HCT116 (cell line): Measurements from ENCODE around the gene OR4D1. TPM values are rescaled to one million over a fixed set of nuclear protein-coding genes. Genes with fewer than 3 reads are reported as not detected.

ENCODE experiments used
- ATAC-seq: fragments of 200-7000 bp; cut with Tn5 transposase; 2 replicates; pipeline ENCODE4 v1.9.1; 2020; ENCODE audit warnings: mild to moderate bottlenecking, moderate library complexity
- BruUV-seq: library from RNA; stranded (reverse); fragments of 400-500 nt; replicated peaks from 2 replicates; lab custom pipeline; 2021; lab: Mats Ljungman, UMichigan
- CTCF ChIA-PET: fragments of 300-600 bp; sonication (Branson Sonifier 250); formaldehyde crosslinking; loops from one replicate; lab custom pipeline; 2021; ENCODE audit warnings: antibody characterized with exemption; lab: Charles Lee
- POLR2A ChIA-PET: fragments of 300-600, 350-600 bp; sonication (Branson Sonifier 250); formaldehyde crosslinking; loops from one replicate; lab custom pipeline; 2021; ENCODE audit warnings: antibody characterized with exemption; lab: Charles Lee
- RAD21 ChIA-PET, 2 experiments: fragments of 300-600 bp; sonication (Branson Sonifier 250); formaldehyde crosslinking; loops; one replicate each; lab custom pipeline; 2023; ENCODE audit warnings: low total read pairs in 2 of 2; ENCODE audit not compliant: uncharacterized antibody in 2 of 2, unreplicated experiment in 2 of 2, low non-redundant PET in 1 of 2; lab: Charles Lee
- DNase-seq: peaks from one replicate; pipeline ENCODE4 v3.0.0-alpha.2; 2010; ENCODE audit warnings: low read depth, low spot score
- H2AFZ ChIP-seq: fragments of 200-600 bp; shearing (Covaris generic), sonication (generic); 2 replicates; pipeline ENCODE4 v1.6.1; 2017; ENCODE audit warnings: low read depth, mixed run types, mixed read lengths, antibody characterized with exemption, low read length; ENCODE audit not compliant: poor library complexity, severe bottlenecking
- H3K27ac ChIP-seq: 2 replicates; pipeline ENCODE4 v1.5.1; 2012; ENCODE audit warnings: low read depth, low read length
- H3K27me3 ChIP-seq: fragments of 200-600 bp; sonication (generic); 2 replicates; pipeline ENCODE4 v1.6.1; 2016; ENCODE audit warnings: mixed run types, low read length, mixed read lengths; ENCODE audit not compliant: insufficient read depth
- H3K36me3 ChIP-seq, 2 experiments: fragments of 200-500 bp in 1 of 2; fragments of 200-600 bp in 1 of 2; sonication (Bioruptor generic) in 1 of 2; sonication (generic) in 1 of 2; 2 replicates each; pipeline versions ENCODE4 v1.5.1 to v1.6.1; 2014 to 2016; ENCODE audit warnings: low read length in 2 of 2, inconsistent platforms in 1 of 2, mixed read lengths in 1 of 2, mixed run types in 1 of 2; ENCODE audit not compliant: insufficient read depth in 2 of 2, control insufficient read depth in 1 of 2
- H3K4me1 ChIP-seq, 2 experiments: fragments of 200-600 bp in 1 of 2; sonication (generic) in 1 of 2; 2 replicates each; pipeline versions ENCODE4 v1.5.1 to v1.6.1; 2012 to 2017; ENCODE audit warnings: low read length in 2 of 2, inconsistent platforms in 1 of 2, mild to moderate bottlenecking in 1 of 2, mixed read lengths in 1 of 2, mixed run types in 1 of 2, moderate library complexity in 1 of 2; ENCODE audit not compliant: insufficient read depth in 2 of 2, control insufficient read depth in 1 of 2
- H3K4me2 ChIP-seq: fragments of 200-600 bp; sonication (generic); 2 replicates; pipeline ENCODE4 v1.6.1; 2017; ENCODE audit warnings: mixed run types, low read length, mixed read lengths
- H3K4me3 ChIP-seq, 2 experiments: fragments of 200-600 bp in 1 of 2; sonication (generic) in 1 of 2; replicated peaks in 1 of 2; 2 replicates each; pipeline ENCODE4 v1.5.1; 2011 to 2016; ENCODE audit warnings: low read length in 2 of 2, control low read depth in 1 of 2, low read depth in 1 of 2, mild to moderate bottlenecking in 1 of 2, mixed read lengths in 1 of 2, mixed run types in 1 of 2
- H3K79me2 ChIP-seq: fragments of 200-600 bp; sonication (generic); 2 replicates; pipeline ENCODE4 v1.6.1; 2017; ENCODE audit warnings: mild to moderate bottlenecking, mixed run types, low read length, moderate library complexity, mixed read lengths; ENCODE audit not compliant: insufficient read depth
- H3K9ac ChIP-seq: fragments of 200-600 bp; sonication (generic); 2 replicates; pipeline ENCODE4 v1.6.1; 2016; ENCODE audit warnings: low read length, mixed read lengths
- H3K9me2 ChIP-seq: fragments of 200-600 bp; sonication (generic), shearing (Covaris generic); 2 replicates; pipeline ENCODE4 v1.6.1; 2017; ENCODE audit warnings: mixed run types, mild to moderate bottlenecking, moderate library complexity; ENCODE audit not compliant: insufficient read depth
- H3K9me3 ChIP-seq, 2 experiments: fragments of 200-500 bp in 1 of 2; fragments of 200-600 bp in 1 of 2; sonication (Bioruptor generic) in 1 of 2; sonication (generic) in 1 of 2; 2 replicates each; pipeline ENCODE4 v1.6.1; 2014 to 2017; ENCODE audit warnings: low read length in 2 of 2, mixed read lengths in 2 of 2, inconsistent platforms in 1 of 2, low read depth in 1 of 2, mild to moderate bottlenecking in 1 of 2, mixed run types in 1 of 2, moderate library complexity in 1 of 2; ENCODE audit not compliant: control insufficient read depth in 1 of 2, insufficient read depth in 1 of 2
- H4K20me1 ChIP-seq: fragments of 200-600 bp; sonication (generic), shearing (Covaris generic); 2 replicates; pipeline ENCODE4 v1.6.1; 2017; ENCODE audit warnings: mixed run types, mild to moderate bottlenecking, moderate library complexity; ENCODE audit not compliant: insufficient read depth
- CTCF ChIP-seq, 3 experiments: fragments of 200-600 bp in 1 of 3; sonication (generic) in 1 of 3; IDR thresholded peaks in 2 of 3; conservative IDR thresholded peaks in 1 of 3; 2 replicates each; pipeline ENCODE4 v1.5.1; 2012 to 2017; ENCODE audit warnings: low read depth in 2 of 3, low read length in 2 of 3, antibody characterized with exemption in 1 of 3, borderline replicate concordance in 1 of 3, control low read depth in 1 of 3, mild to moderate bottlenecking in 1 of 3, mixed read lengths in 1 of 3, mixed run types in 1 of 3, moderate library complexity in 1 of 3; ENCODE audit not compliant: insufficient read depth in 1 of 3
- ELF1 ChIP-seq: IDR thresholded peaks from 2 replicates; pipeline ENCODE4 v1.6.1; 2012; ENCODE audit warnings: low read depth, borderline replicate concordance
- EZH2 ChIP-seq: fragments of 200-600 bp; sonication (generic); IDR thresholded peaks from 2 replicates; pipeline ENCODE4 v1.6.1; 2017; ENCODE audit warnings: antibody characterized with exemption, mixed run types
- EZH2phosphoT487 ChIP-seq: fragments of 200-600 bp; IDR thresholded peaks from 2 replicates; pipeline ENCODE4 v1.6.1; 2018; ENCODE audit warnings: antibody characterized with exemption, borderline replicate concordance
- JUND ChIP-seq: IDR thresholded peaks from 2 replicates; pipeline ENCODE4 v1.6.1; 2012
- MAX ChIP-seq: IDR thresholded peaks from 2 replicates; pipeline ENCODE4 v1.6.1; 2012
- POLR2A ChIP-seq: IDR thresholded peaks from 2 replicates; pipeline ENCODE4 v1.7.0; 2011; ENCODE audit warnings: borderline replicate concordance; ENCODE audit not compliant: insufficient read depth, insufficient read length; ENCODE audit errors: extremely low read depth
- POLR2AphosphoS5 ChIP-seq: IDR thresholded peaks from 2 replicates; pipeline ENCODE4 v1.6.1; 2011; ENCODE audit warnings: mild to moderate bottlenecking, low read depth, low read length, moderate library complexity
- RAD21 ChIP-seq: IDR thresholded peaks from 2 replicates; pipeline ENCODE4 v1.6.1; 2012; ENCODE audit warnings: low read depth, mild to moderate bottlenecking
- REST ChIP-seq: IDR thresholded peaks from 2 replicates; pipeline ENCODE4 v1.6.1; 2012; ENCODE audit warnings: low read depth
- SIN3A ChIP-seq: IDR thresholded peaks from 2 replicates; pipeline ENCODE4 v1.6.1; 2012; ENCODE audit warnings: low read depth
- SP1 ChIP-seq: IDR thresholded peaks from 2 replicates; pipeline ENCODE4 v1.6.1; 2012; ENCODE audit warnings: low read depth
- SRF ChIP-seq: IDR thresholded peaks from 2 replicates; pipeline ENCODE4 v1.6.1; 2012; ENCODE audit warnings: low read depth
- TCF7L2 ChIP-seq: IDR thresholded peaks from 2 replicates; pipeline ENCODE4 v1.7.0; 2011; ENCODE audit warnings: borderline replicate concordance, inconsistent platforms; ENCODE audit not compliant: insufficient read depth, insufficient read length; ENCODE audit errors: extremely low read depth
- ZFX ChIP-seq: fragments of 450-650 bp; IDR thresholded peaks from 2 replicates; pipeline ENCODE4 v1.6.1; 2017
- ZNF274 ChIP-seq: fragments of 200-500 bp; sonication (Bioruptor generic); IDR thresholded peaks from 2 replicates; pipeline ENCODE4 v1.6.1; 2014; ENCODE audit warnings: mild to moderate bottlenecking, low read depth, low read length, inconsistent platforms
- intact Hi-C: fragments of 100-400 bp; cut with micrococcal nuclease; formaldehyde crosslinking; loops from 2 replicates; pipeline ENCODE4 v1.10.0; 2022
- total RNA-seq: library from RNA; stranded (reverse); gene quantifications from one replicate; pipeline ENCODE4 v1.2.1, GENCODE V29; 2021; ENCODE audit not compliant: unreplicated experiment

OR4D1 gene
- total RNA-seq, 1 experiment from 2014 or later: not detected

GRCh38 chr17:58156839-58157803 lies 8.9 kb downstream of the OR4D1 start (continued):
- no peak for TF ChIP-seq RAD21
- TF ChIP-seq SRF: no peak
- no peak for TF ChIP-seq JUND
- no peak for TF ChIP-seq EZH2
- no peak for TF ChIP-seq POLR2AphosphoS5
- TF ChIP-seq TCF7L2: no peak
- no peak for TF ChIP-seq SP1
- TF ChIP-seq CTCF (IDR thresholded peaks at IDR 0.05 in 2 of 3, conservative IDR thresholded peaks at IDR 0.05 in 1 of 3; ENCODE audit: borderline replicate concordance in 1 of 3, insufficient read depth in 1 of 3, low read depth in 2 of 3, low read length in 2 of 3): no peak

- Histone ChIP-seq H3K9me2 (no peaks in the 10 kb centered on the region), H2AFZ (no peak overlapping the region), H3K4me1 (no peaks in the 10 kb centered on the region), H4K20me1 (no peaks in the 10 kb centered on the region), H3K9me3 (no peaks in the 10 kb centered on the region), H3K4me3 (no peak overlapping the region), H3K79me2 (no peaks in the 10 kb centered on the region), H3K9ac (no peak overlapping the region), H3K27me3 (peaks cover 58% of the 10 kb centered on the region), H3K4me2 (no peak overlapping the region), H3K36me3 (no peaks in the 10 kb centered on the region), H3K27ac (no peak overlapping the region)
- DNase-seq (no peak), ATAC-seq (no peak)
- intact Hi-C loops: no loop called here
- ChIA-PET CTCF (no interaction called here), RAD21 (no interaction called here), POLR2A (no interaction called here)
- BruUV-seq: no TSS peak
- TF ChIP-seq POLR2A (no peak), ZFX (no peak), SP1 (no peak), REST (no peak), SIN3A (no peak), EZH2 (no peak), ELF1 (no peak), ZNF274 (no peak), SRF (no peak), CTCF (IDR thresholded peaks at IDR 0.05 in 2 of 3, conservative IDR thresholded peaks at IDR 0.05 in 1 of 3; ENCODE audit: borderline replicate concordance in 1 of 3, insufficient read depth in 1 of 3, low read depth in 2 of 3, low read length in 2 of 3) (no peak), MAX (no peak), EZH2phosphoT487 (no peak)
These were observed 10.0 kb downstream of the OR4D1 start for GRCh38 chr17:58158181-58158580.
